RKO (cell line): Measurements from ENCODE around the gene CD300C.
"Not testable (repeated sequence)": the region's sequence is repeated elsewhere in the genome, so short reads cannot be mapped to it uniquely, and the experiment has no call there.

ENCODE experiments used
- DNase-seq: peaks from one replicate; pipeline ENCODE4 v3.0.0-alpha.2; 2016; ENCODE audit warnings: low spot score

The CD300C gene

DNA sequence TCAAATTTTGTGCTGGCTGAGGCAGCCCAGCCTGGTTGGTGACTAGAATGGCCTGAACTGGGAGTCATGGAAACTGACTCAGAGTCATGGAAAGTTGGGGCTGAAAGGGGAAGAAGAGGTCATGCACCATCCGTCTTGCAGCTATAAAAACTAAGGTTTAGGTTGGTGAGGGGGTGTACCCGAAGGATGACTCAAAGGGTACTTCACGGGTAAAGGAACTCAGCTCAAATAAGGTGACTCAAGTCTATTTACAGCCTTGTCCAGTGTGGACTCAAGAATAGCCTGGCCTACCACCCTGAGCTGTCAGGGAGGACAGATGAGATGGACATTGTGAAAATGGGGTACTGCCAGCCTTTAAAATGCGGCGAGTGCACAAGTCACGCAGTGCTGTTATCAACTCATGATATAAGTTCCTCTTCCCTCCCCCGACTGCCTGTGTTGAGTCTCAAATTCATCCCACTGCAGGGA, 33.3 kb downstream of the CD300C start:
- peak; percentile 63 for DNase-seq

DNA sequence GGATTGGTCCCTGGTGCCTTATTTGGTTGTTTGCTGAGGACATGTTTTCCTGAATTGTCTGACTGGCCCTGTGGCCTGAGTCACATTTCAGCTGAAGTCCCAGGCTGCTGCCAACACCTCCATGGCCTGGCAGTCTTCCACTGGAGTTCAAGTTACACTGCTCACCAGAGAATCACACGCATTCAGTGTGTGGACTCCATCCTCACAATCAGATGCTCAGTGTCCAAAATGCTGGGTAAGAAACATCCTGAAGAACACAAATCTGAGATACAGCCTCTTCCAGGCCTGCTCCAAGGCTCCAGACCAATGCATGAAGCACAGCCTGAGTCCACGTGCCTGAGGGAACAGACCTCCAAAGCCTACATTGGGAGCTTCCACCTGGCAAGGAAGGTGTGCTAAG, 33.9 kb downstream of the CD300C start:
- no peak for DNase-seq

DNA sequence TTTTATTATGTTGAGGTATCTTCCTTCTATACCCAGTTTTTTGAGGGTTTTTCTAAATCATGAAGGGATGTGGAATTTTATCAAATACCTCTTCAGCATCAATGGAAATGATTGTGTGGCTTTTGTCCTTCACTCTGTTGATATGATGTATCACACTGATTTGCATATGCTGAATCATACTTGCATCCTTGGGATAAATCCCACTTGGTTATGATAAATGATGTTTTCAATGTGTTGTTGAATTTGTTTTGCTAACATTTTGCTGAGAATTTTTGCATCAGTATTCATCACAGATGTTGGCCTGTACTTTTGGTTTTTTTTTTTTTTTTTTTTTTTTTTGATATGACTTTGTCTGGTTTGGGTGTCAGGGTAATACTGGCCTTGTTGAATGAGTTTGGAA, 37.8 kb downstream of the CD300C start:
- no peak for DNase-seq

DNA sequence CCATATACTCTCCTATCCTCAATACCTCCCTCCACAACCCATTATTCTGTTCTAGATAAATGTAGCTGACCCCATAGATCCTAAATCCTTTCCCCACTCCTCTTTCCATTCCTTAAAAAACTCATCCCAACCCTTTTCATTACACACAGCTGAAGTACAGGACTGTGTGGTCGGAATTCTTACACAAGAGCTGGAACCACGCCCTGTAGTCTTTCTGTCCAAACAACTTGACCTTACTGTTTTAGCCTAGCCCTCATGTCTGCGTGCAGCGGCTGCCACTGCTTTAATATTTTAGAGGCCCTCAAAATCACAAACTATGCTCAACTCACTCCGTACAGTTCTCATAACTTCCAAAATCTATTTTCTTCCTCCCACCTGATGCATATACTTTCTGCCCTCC, 42.0 kb downstream of the CD300C start:
- DNase-seq, result not testable (repeated sequence)

DNA sequence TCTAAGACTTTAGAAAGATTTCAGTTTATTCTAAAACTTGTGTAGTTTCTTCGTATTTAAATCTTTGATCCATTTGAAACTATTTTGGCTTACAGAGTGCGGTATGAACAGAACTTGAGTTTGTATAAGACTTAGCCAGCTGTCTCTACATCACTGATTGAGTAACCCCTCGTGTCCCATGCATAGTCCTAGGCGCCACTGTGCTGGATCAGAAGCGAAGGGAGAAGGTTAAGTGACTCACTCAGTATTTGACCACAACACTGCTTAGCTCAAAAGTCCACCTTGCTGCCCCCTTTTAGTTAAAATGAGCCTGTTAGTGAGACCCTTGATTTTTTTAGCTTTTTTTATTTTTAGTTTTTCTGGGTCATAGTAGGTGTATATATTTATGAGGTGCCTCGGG, 43.1 kb downstream of the CD300C start:
- DNase-seq, result no peak

DNA sequence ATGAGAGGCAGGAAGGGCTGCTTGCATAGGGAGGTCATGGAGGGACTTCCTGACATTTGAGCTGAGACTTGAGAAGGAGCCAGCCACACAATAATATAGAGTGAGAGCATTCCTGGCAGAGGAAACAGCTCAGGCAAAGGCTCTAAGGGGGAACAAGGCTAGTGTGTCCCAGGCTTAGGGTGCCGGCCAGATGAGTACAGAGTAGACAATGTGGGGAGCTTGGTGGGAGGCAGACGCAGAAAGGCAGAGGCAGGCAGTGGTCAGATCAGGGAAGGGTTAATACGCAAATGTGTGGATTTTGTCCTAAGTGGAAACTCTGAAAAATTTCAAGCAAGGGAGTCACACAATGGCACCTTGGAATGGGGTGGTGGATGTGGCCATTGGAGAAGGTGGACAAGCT, 45.9 kb downstream of the CD300C start:
- no peak for DNase-seq

DNA sequence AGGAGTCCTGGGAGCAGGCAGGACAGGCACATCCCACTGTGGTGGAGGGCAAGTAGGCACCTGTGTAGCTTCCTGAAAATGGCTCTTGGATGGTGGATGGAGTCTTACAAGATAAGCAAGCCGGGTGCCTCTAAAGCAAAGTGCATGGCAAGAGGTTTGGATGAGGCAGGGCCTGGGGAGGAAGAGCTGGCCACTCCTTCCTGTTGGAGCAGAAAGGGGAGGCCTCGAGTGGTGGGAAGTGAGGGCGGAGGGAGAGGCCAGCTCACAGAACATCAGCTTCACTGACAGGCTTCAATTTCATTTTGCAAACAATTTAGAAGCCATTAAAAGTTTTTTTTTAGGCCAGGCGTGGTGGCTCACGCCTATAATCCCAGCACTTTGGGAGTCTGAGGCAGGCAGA, 48.4 kb downstream of the CD300C start:
- no peak for DNase-seq

DNA sequence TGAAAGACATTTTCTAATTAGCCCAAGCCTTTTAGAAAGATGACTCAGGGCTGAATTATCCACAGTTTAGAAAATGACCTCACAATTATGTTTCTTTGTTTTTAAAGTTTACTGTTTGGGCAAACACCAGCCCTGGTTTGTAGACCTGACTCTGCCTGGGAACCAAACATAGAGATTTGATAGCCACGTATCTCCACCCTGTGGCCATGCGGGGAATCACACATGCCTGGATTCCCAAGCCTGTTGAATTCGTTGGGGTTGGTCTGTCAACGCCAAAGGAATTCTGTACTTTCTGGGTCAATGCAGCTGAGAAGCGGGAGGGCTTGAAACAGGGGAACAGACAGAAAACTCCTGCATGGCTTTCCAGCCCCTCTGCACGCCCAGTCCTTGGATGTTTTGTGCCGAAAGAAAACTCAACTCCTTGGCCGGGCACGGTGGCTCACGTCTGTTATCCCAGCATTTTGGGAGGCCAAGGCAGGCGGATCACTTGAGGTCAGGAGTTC, 52.5 kb downstream of the CD300C start:
- peak; percentile 72 for DNase-seq

DNA sequence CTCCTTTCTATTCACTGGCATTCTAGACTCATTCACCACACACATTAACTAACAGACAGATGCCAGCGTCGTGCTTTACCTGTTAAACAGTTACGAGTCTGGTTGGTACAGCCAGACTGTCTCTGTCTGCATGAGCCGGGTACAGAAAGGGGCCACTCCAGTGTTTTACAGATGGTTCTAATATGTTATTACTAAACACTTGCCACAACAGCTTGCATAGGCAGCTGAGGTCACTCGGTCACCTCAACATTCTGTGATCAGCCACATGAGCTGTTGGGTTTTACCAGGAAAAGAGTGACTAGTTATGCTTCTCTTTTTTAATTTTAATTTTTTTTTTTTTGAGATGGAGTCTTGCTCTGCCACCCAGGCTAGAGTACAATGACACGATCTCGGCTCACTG, 54.3 kb downstream of the CD300C start:
- DNase-seq, result no peak
